ENCODE results near the gene SPAG5.

The SPAG5 gene

GRCh38 chr17:28541439-28541838, 57.4 kb downstream of the SPAG5 start:
- H3K9me3 ChIP-seq (ENCODE audit: insufficient read depth, low read depth, low read length): no peaks in the 10 kb centered on the region
- no peaks in the 10 kb centered on the region for H3K36me3 ChIP-seq (ENCODE audit: insufficient read depth, low read length)
- no peak overlapping the region for H3K4me3 ChIP-seq (ENCODE audit: low read length, poor library complexity, severe bottlenecking)
- no peak for TF ChIP-seq EZH2phosphoT487 (IDR thresholded peaks at IDR 0.05; ENCODE audit: borderline replicate concordance)
- TF ChIP-seq CTCF (conservative IDR thresholded peaks at IDR 0.05; ENCODE audit: low read length): no peak
- H3K9ac ChIP-seq (ENCODE audit: low read depth, low read length, poor library complexity, severe bottlenecking): no peak overlapping the region
- no peaks in the 10 kb centered on the region for H3F3A ChIP-seq (ENCODE audit: low read depth)
- H3K4me2 ChIP-seq (ENCODE audit: low read depth, low read length, poor library complexity, severe bottlenecking): no peak overlapping the region
- no peak overlapping the region for H2AFZ ChIP-seq (ENCODE audit: low read length)
- H3K4me1 ChIP-seq (ENCODE audit: insufficient read depth, low read length, poor library complexity, severe bottlenecking): no peaks in the 10 kb centered on the region
- no peaks in the 10 kb centered on the region for H3K9me2 ChIP-seq (replicated peaks; ENCODE audit: low read depth, low read length)
- no peaks in the 10 kb centered on the region for H3K27me3 ChIP-seq (ENCODE audit: insufficient read depth, low read length, poor library complexity, severe bottlenecking)
- H4K20me1 ChIP-seq (ENCODE audit: insufficient read depth, low read length, poor library complexity, severe bottlenecking): no peaks in the 10 kb centered on the region
- no peaks in the 10 kb centered on the region for H3K79me2 ChIP-seq (ENCODE audit: insufficient read depth, low read length)

DNA sequence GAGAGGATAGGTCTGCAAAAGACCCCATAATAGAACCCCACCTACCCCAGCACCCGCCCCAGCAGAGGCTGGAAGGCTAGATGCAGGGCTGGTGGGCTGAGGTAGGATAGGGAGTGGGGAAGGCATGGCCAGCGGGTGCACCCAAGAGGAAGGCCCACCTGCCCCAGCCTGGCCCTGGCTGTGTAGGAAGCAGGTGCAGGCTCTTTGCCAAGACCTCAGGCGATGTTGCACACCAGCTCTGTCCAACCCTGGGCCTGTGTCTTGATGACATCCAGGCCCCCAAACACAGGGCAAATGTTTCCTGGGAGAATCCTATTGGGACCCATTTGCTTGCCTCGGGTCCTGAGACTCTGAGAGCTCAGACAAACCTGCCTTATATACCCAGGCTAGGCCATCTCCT, 58.6 kb downstream of the SPAG5 start:
- Histone ChIP-seq H3K27me3 (ENCODE audit: insufficient read depth, low read length, poor library complexity, severe bottlenecking) (no peaks in the 10 kb centered on the region), H4K20me1 (ENCODE audit: insufficient read depth, low read length, poor library complexity, severe bottlenecking) (no peaks in the 10 kb centered on the region), H3K36me3 (ENCODE audit: insufficient read depth, low read length) (no peaks in the 10 kb centered on the region), H3F3A (ENCODE audit: low read depth) (no peaks in the 10 kb centered on the region), H3K4me1 (ENCODE audit: insufficient read depth, low read length, poor library complexity, severe bottlenecking) (no peaks in the 10 kb centered on the region), H3K4me2 (ENCODE audit: low read depth, low read length, poor library complexity, severe bottlenecking) (no peak overlapping the region), H3K9ac (ENCODE audit: low read depth, low read length, poor library complexity, severe bottlenecking) (no peak overlapping the region), H3K9me2 (replicated peaks; ENCODE audit: low read depth, low read length) (no peaks in the 10 kb centered on the region), H2AFZ (ENCODE audit: low read length) (no peak overlapping the region), H3K79me2 (ENCODE audit: insufficient read depth, low read length) (no peaks in the 10 kb centered on the region), H3K9me3 (ENCODE audit: insufficient read depth, low read depth, low read length) (no peaks in the 10 kb centered on the region), H3K4me3 (ENCODE audit: low read length, poor library complexity, severe bottlenecking) (no peak overlapping the region)
- TF ChIP-seq CTCF (conservative IDR thresholded peaks at IDR 0.05; ENCODE audit: low read length): no peak
- TF ChIP-seq EZH2phosphoT487 (IDR thresholded peaks at IDR 0.05; ENCODE audit: borderline replicate concordance): no peak

DNA sequence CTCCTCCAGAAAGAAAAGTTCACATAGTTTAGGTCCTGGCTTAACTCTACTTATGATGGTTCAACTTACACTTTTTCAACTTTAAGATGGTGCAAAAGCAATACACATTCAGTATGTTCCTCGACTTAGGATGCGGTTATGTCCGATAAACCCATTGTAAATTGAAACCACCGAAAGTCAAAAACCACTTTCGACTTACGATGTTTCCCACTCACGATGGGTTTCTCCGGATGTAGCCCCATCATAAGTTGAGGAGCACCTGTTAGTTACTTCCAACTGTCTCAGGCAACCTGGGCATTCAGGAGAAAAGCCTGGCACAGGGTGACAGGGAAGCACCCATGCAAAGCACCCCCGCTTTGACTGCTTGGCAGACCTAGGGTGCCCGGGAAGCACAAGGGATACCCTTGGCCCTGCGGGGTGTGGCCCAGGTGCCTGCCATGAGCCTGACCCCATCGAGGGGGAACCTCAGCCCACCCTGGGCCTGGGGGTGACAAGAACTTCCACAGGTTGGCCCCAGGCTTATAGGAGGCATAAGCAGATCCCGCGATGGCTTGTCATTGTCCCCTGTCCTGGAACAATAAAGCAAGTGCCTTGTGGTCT, 60.4 kb downstream of the SPAG5 start:
- no peak overlapping the region for H3K4me3 ChIP-seq (ENCODE audit: low read length, poor library complexity, severe bottlenecking)
- no peaks in the 10 kb centered on the region for H3K9me3 ChIP-seq (ENCODE audit: insufficient read depth, low read depth, low read length)
- no peak overlapping the region for H3K9ac ChIP-seq (ENCODE audit: low read depth, low read length, poor library complexity, severe bottlenecking)
- TF ChIP-seq EZH2phosphoT487 (IDR thresholded peaks at IDR 0.05; ENCODE audit: borderline replicate concordance) (no peak), CTCF (conservative IDR thresholded peaks at IDR 0.05; ENCODE audit: low read length) (no peak)
- H3K9me2 ChIP-seq (replicated peaks; ENCODE audit: low read depth, low read length): no peaks in the 10 kb centered on the region
- H4K20me1 ChIP-seq (ENCODE audit: insufficient read depth, low read length, poor library complexity, severe bottlenecking): no peaks in the 10 kb centered on the region
- no peaks in the 10 kb centered on the region for H3K27me3 ChIP-seq (ENCODE audit: insufficient read depth, low read length, poor library complexity, severe bottlenecking)
- no peak overlapping the region for H2AFZ ChIP-seq (ENCODE audit: low read length)
- H3K79me2 ChIP-seq (ENCODE audit: insufficient read depth, low read length): no peaks in the 10 kb centered on the region
- no peaks in the 10 kb centered on the region for H3F3A ChIP-seq (ENCODE audit: low read depth)
- H3K4me2 ChIP-seq (ENCODE audit: low read depth, low read length, poor library complexity, severe bottlenecking): no peak overlapping the region
- no peaks in the 10 kb centered on the region for H3K4me1 ChIP-seq (ENCODE audit: insufficient read depth, low read length, poor library complexity, severe bottlenecking)
- no peaks in the 10 kb centered on the region for H3K36me3 ChIP-seq (ENCODE audit: insufficient read depth, low read length)
